K562 (cell line): ENCODE results near the gene MMP2. TPM values are rescaled to one million over a fixed set of nuclear protein-coding genes. Genes with fewer than 3 reads are reported as not detected.
A peak's percentile ranks its signal among the peaks of the same experiment; 100 is the strongest.

Experiments
- ATAC-seq: fragments of 200-7000 bp; cut with Tn5 transposase; 3 replicates; pipeline ENCODE4 v1.9.1; 2020; ENCODE audit warnings: moderate library complexity
- BruUV-seq: library from RNA; stranded (reverse); fragments of 400-500 nt; replicated peaks from 2 replicates; lab custom pipeline; 2021; lab: Mats Ljungman, UMichigan
- CTCF ChIA-PET: fragments of 300-600 bp; formaldehyde crosslinking; extraction: SDS; loops from one replicate; lab custom pipeline; 2021; ENCODE audit warnings: low intra/inter-chr PET ratio; lab: Yijun Ruan, JAX
- POLR2A ChIA-PET: fragments of 300-600, 350-650 bp; sonication (Branson Sonifier 250); formaldehyde crosslinking; extraction: SDS; loops from one replicate; lab custom pipeline; 2021; ENCODE audit warnings: antibody characterized with exemption, inconsistent platforms; lab: Yijun Ruan, JAX
- DNase-seq, 4 experiments: peaks; one replicate each; pipeline versions ENCODE4 v3.0.0 to v3.0.0-alpha.2; 2011 to 2018; ENCODE audit warnings: low spot score in 3 of 4, mixed read lengths in 3 of 4; ENCODE audit errors: extremely low read depth in 1 of 4
- FAIRE-seq: peaks from 2 replicates; lab custom pipeline; 2011; peaks lifted over from hg19 to GRCh38; lab: Jason Lieb, UNC
- H2AFZ ChIP-seq: 2 replicates; pipeline ENCODE4 v1.6.0; 2011; ENCODE audit warnings: low read depth, low read length, control low read depth, inconsistent platforms
- H3K27ac ChIP-seq: fragments of 200-600 bp; 3 replicates; pipeline ENCODE4 v1.8.0; 2011; ENCODE audit warnings: low read depth, mild to moderate bottlenecking, control low read depth, inconsistent platforms, low read length, moderate library complexity, mixed read lengths; ENCODE audit errors: extremely low read depth
- H3K27me3 ChIP-seq, 2 experiments: fragments of 300-600 bp in 1 of 2; 2 replicates in 1 of 2; 3 replicates in 1 of 2; pipeline versions ENCODE4 v1.6.0 to v1.8.0; 2011; ENCODE audit warnings: inconsistent platforms in 2 of 2, low read length in 2 of 2, mild to moderate bottlenecking in 1 of 2, mixed read lengths in 1 of 2, moderate library complexity in 1 of 2; ENCODE audit not compliant: control insufficient read depth in 2 of 2, insufficient read depth in 2 of 2
- H3K36me3 ChIP-seq: fragments of 300-600 bp; 3 replicates; pipeline ENCODE4 v1.8.0; 2011; ENCODE audit warnings: mild to moderate bottlenecking, low read length, inconsistent platforms; ENCODE audit not compliant: control insufficient read depth, insufficient read depth
- H3K4me1 ChIP-seq, 2 experiments: fragments of 200-600 bp in 1 of 2; replicated peaks in 1 of 2; 2 replicates in 1 of 2; 3 replicates in 1 of 2; pipeline versions ENCODE4 v1.5.1 to v1.8.0; 2011; ENCODE audit warnings: inconsistent platforms in 2 of 2, low read length in 2 of 2, mild to moderate bottlenecking in 1 of 2, mixed read lengths in 1 of 2, moderate library complexity in 1 of 2; ENCODE audit not compliant: control insufficient read depth in 2 of 2, insufficient read depth in 2 of 2
- H3K4me2 ChIP-seq: 2 replicates; pipeline ENCODE4 v1.6.1; 2011; ENCODE audit warnings: low read length, control low read depth, inconsistent platforms, mixed read lengths; ENCODE audit not compliant: insufficient read depth
- H3K4me3 ChIP-seq: fragments of 200-600 bp; sonication (generic), shearing (Covaris generic); 2 replicates; pipeline ENCODE4 v1.5.1; 2016; ENCODE audit warnings: control low read depth, inconsistent platforms
- H3K79me2 ChIP-seq: fragments of 200-600 bp; 3 replicates; pipeline ENCODE4 v1.8.0; 2011; ENCODE audit warnings: low read length, inconsistent platforms; ENCODE audit not compliant: control insufficient read depth, insufficient read depth
- H3K9ac ChIP-seq, 2 experiments: 2 replicates each; pipeline versions ENCODE4 v1.6.0 to v1.6.1; 2011; ENCODE audit warnings: low read depth in 2 of 2, low read length in 2 of 2, control low read depth in 1 of 2, inconsistent platforms in 1 of 2, mild to moderate bottlenecking in 1 of 2, mixed read lengths in 1 of 2; ENCODE audit not compliant: insufficient read depth in 1 of 2
- H3K9me1 ChIP-seq: one replicate; pipeline ENCODE4 v1.6.0; 2011; ENCODE audit warnings: inconsistent platforms, mild to moderate bottlenecking, low read length, moderate library complexity; ENCODE audit not compliant: control insufficient read depth, insufficient read depth
- H3K9me3 ChIP-seq: replicated peaks from 2 replicates; pipeline ENCODE4 v1.5.1; 2011; ENCODE audit warnings: low read depth, low read length, inconsistent platforms; ENCODE audit not compliant: control insufficient read depth, insufficient read depth
- H4K20me1 ChIP-seq: replicated peaks from 2 replicates; pipeline ENCODE4 v1.6.1; 2011; ENCODE audit warnings: low read length, inconsistent platforms, mixed read lengths; ENCODE audit not compliant: control insufficient read depth, insufficient read depth
- DIDO1 ChIP-seq: fragments of 450-650 bp; IDR thresholded peaks from 2 replicates; pipeline ENCODE4 v1.6.1; 2016; ENCODE audit warnings: low read depth, missing biosample characterization, missing genetic modification characterization
- FOXA3 ChIP-seq, 2 experiments: fragments of 450-650 bp in 1 of 2; sonication (generic) in 1 of 2; formaldehyde crosslinking; IDR thresholded peaks in 1 of 2; conservative IDR thresholded peaks in 1 of 2; 2 replicates each; pipeline versions ENCODE4 v1.4.0 to v1.8.0; 2020 to 2022; ENCODE audit warnings: mild to moderate bottlenecking in 2 of 2, missing genetic modification reagents in 1 of 2
- FOXO4 ChIP-seq: fragments of 450-650 bp; formaldehyde crosslinking; IDR thresholded peaks from 2 replicates; pipeline ENCODE4 v1.4.0; 2020; ENCODE audit warnings: mild to moderate bottlenecking, moderate library complexity
- OTX1 ChIP-seq: fragments of 450-650 bp; formaldehyde crosslinking; IDR thresholded peaks from 2 replicates; pipeline ENCODE4 v1.4.0; 2022; ENCODE audit warnings: mild to moderate bottlenecking
- RBM25 ChIP-seq: fragments of 200-400 bp; formaldehyde crosslinking; IDR thresholded peaks from 2 replicates; pipeline ENCODE4 v1.6.1; 2018; ENCODE audit warnings: low read length, low read depth, moderate library complexity; ENCODE audit not compliant: severe bottlenecking
- RHOXF2B ChIP-seq: fragments of 250-450 bp; sonication (Bioruptor Pico); conservative IDR thresholded peaks from 2 replicates; pipeline ENCODE4 v1.5.1; 2021
- SRSF9 ChIP-seq: fragments of 200-400 bp; formaldehyde crosslinking; IDR thresholded peaks from 2 replicates; pipeline ENCODE4 v1.6.1; 2017; ENCODE audit warnings: low read depth, low read length, borderline replicate concordance
- ZNF316 ChIP-seq: fragments of 450-650 bp; IDR thresholded peaks from 2 replicates; pipeline ENCODE4 v1.6.1; 2016
- ZNF717 ChIP-seq: fragments of 250-450 bp; sonication (Bioruptor Pico); IDR thresholded peaks from 2 replicates; pipeline ENCODE4 v1.5.0; 2021
- WGBS: fragments of 100-300 bp; shearing (Covaris generic); methylation state at CpG from one replicate; pipeline ENCODE4 v1.1.6; 2016; ENCODE audit warnings: low coverage, mixed read lengths; ENCODE audit not compliant: insufficient coverage; ENCODE audit errors: missing lambda C conversion rate; 5-methylcytosine and 5-hydroxymethylcytosine counted together
- in situ Hi-C: fragments of 300-500 bp; cut with MboI; formaldehyde crosslinking; loops from 4 replicates; pipeline ENCODE4 v1.15.0; 2018; ENCODE audit warnings: inconsistent platforms, mixed read lengths
- intact Hi-C: fragments of 100-400 bp; cut with micrococcal nuclease; formaldehyde crosslinking; loops from 2 replicates; pipeline ENCODE4 v1.14.2; 2022
- polyA plus RNA-seq, 8 experiments: library from polyadenylated mRNA; depleted of rRNA in 4 of 8; stranded (reverse) in 5 of 8; unstranded in 3 of 8; fragments of >200 nt; fragmentation: Nextera tagmentation in 2 of 8; fragmentation: Illumina TruSeq in 1 of 8; extraction: Ambion mirVana in 2 of 8; extraction: Trizol in 1 of 8; gene quantifications; 2 replicates each; pipeline versions ENCODE4 v1.2.1 to v1.2.3, GENCODE V29; 2011 to 2014; ENCODE audit warnings: inconsistent platforms in 1 of 8, missing spikeins in 1 of 8
- total RNA-seq, 7 experiments: library from RNA; depleted of rRNA in 6 of 7; stranded (reverse); fragments of >200 nt in 6 of 7; fragmentation: Illumina TruSeq in 2 of 7; extraction: Trizol in 2 of 7; gene quantifications; 2 replicates each; pipeline versions ENCODE4 v1.2.1 to v1.2.3, GENCODE V29; 2011 to 2021; ENCODE audit warnings: low replicate concordance in 1 of 7

The MMP2 gene
- total and polyA plus RNA-seq, 9 of the 15 experiments (the other 6 are each of a cell fraction or from before 2014, with no cell fraction given) = 0.05 to 0.53 TPM; not detected in 7

- TF ChIP-seq SRSF9 (no peak), FOXO4 (CRISPR knock-in tag) (no peak), RBM25 (no peak), RHOXF2B (CRISPR knock-in tag) (no peak), OTX1 (no peak), FOXA3 (CRISPR knock-in tag; conservative IDR thresholded peaks at IDR 0.05 in 1 of 2, IDR thresholded peaks at IDR 0.05 in 1 of 2) (no peak), DIDO1 (no peak)
- TF ChIP-seq, all 486 proteins: peak for 0
Measured at GRCh38 chr16:55452996-55453395, 26.0 kb upstream of the MMP2 start (continued).

GRCh38 chr16:55453909-55454308 is 25.1 kb upstream of the MMP2 start:
- ChIA-PET CTCF (no interaction called here), POLR2A (no interaction called here)
- in situ Hi-C loops = no loop called here

More at GRCh38 chr16:55453909-55454308, 25.1 kb upstream of the MMP2 start:
- Histone ChIP-seq H3K79me2 (no peaks in the 10 kb centered on the region), H3K4me2 (no peak overlapping the region), H3K27me3 (peaks cover 2 to 3% of the 10 kb centered on the region in 2 experiments; a peak in 4 of 5 replicates)
- TF ChIP-seq ZNF316 (0 out of 2 replicates have a peak, but pooled peaks have one; percentile 15), RHOXF2B (CRISPR knock-in tag) (no peak), ZNF717 (no peak)
- TF ChIP-seq, all 486 proteins: peak for 1
- H3K36me3 ChIP-seq = no peaks in the 10 kb centered on the region
- no peaks in the 10 kb centered on the region for H3K9me1 ChIP-seq
- 0% methylated on average over 1 of the region's 2 CpGs for WGBS
- no peak overlapping the region for H3K9ac ChIP-seq
- no peak overlapping the region for H2AFZ ChIP-seq
- H4K20me1 ChIP-seq = no peaks in the 10 kb centered on the region
- BruUV-seq = no TSS peak
- no peak for ATAC-seq
- H3K9me3 ChIP-seq = no peaks in the 10 kb centered on the region
- no peak for FAIRE-seq
- intact Hi-C loops = no loop called here
- no peaks in the 10 kb centered on the region for H3K4me1 ChIP-seq
- no peak overlapping the region for H3K27ac ChIP-seq
- DNase-seq = no peak
- H3K4me3 ChIP-seq = no peak overlapping the region
